Measurements from ENCODE around the gene NBR1. TPM values are rescaled to one million over a fixed set of nuclear protein-coding genes. Genes with fewer than 3 reads are reported as not detected.

NBR1 gene
- total and polyA plus RNA-seq, 2 of the 8 experiments (the other 6 are each of a cell fraction or from before 2014, with no cell fraction given), result 13.5 to 36.0 TPM

DNA sequence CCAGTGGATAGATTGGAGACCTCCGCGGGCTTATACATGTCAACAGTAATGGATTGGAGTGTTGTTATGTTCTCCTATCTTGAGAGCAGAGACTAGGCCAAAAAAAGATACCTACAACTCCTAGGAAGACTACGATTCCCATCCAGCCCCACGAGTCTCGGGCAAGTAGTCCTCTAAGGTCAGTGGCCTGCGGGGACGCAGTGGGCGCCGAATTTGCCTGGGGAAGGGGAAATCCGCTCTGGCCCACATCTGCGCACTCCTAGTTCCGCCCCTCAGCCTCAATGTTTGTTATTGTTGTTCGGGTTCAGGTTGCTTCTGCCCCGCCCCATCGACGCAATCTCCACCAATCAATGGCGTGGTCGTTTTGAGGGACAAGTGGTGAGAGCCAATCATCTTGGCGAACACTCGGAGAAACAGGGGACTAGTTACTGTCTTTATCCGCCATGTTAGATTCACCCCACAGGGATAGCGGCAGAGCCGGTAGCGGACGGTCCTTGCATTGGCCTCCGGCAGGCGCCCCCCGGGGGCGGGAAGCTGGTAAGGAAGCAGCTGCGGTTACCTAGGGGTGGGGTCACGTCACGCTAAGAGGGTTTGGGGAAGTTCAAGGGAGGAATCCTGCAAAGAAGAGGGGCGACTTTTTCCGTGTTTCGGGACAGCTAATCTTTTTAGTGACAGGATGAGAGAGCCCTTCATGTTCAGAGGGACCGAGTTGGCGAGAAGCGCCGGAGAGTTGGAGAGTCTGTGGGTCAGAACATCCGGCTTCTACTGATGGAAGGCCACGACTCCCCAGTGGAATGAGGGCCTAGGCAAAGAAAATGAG is at the start of gene NBR1 (continued):
- TF ChIP-seq HDAC6 (IDR thresholded peaks at IDR 0.05; ENCODE audit: low read depth, low read length) (no peak), NANOG (IDR thresholded peaks at IDR 0.05; ENCODE audit: insufficient read depth, low read depth, low read length, poor library complexity, severe bottlenecking) (peak; percentile 30), EGR1 (IDR thresholded peaks at IDR 0.05; ENCODE audit: borderline replicate concordance, low read depth, low read length) (no peak), CHD2 (IDR thresholded peaks at IDR 0.05; ENCODE audit: low read length) (peak; percentile 90), MAFK (IDR thresholded peaks at IDR 0.05; ENCODE audit: low read depth, low read length) (no peak), TEAD4 (IDR thresholded peaks at IDR 0.05; ENCODE audit: low read depth, low read length) (no peak), BACH1 (IDR thresholded peaks at IDR 0.05; ENCODE audit: low read length) (peak; percentile 50; the same call in 1 of the 2 replicates), SP4 (IDR thresholded peaks at IDR 0.05; ENCODE audit: low read length) (peak; percentile 82), KDM1A (IDR thresholded peaks at IDR 0.05; ENCODE audit: borderline replicate concordance, low read length) (no peak), EP300 (IDR thresholded peaks at IDR 0.05; ENCODE audit: borderline replicate concordance in 1 of 2, low read depth in 2 of 2, low read length in 2 of 2) (0 out of 3 replicates have a peak, but pooled peaks of 1 of the 2 experiments have one; percentile 30), KDM4A (IDR thresholded peaks at IDR 0.05; ENCODE audit: low read depth, low read length, severe bottlenecking) (peak; percentile 30), SP1 (IDR thresholded peaks at IDR 0.05; ENCODE audit: low read depth, low read length) (peak; percentile 97), RNF2 (IDR thresholded peaks at IDR 0.05; ENCODE audit: borderline replicate concordance, low read depth, low read length, missing control alignments, poor library complexity, severe bottlenecking) (no peak), CBX5 (IDR thresholded peaks at IDR 0.05; ENCODE audit: low read depth, low read length) (no peak), RFX5 (IDR thresholded peaks at IDR 0.05; ENCODE audit: borderline replicate concordance, low read depth, low read length) (no peak), SRF (IDR thresholded peaks at IDR 0.05; ENCODE audit: low read depth, low read length) (no peak), SIN3A (conservative IDR thresholded peaks at IDR 0.05 in 1 of 2, IDR thresholded peaks at IDR 0.05 in 1 of 2; ENCODE audit: low read depth in 1 of 2, low read length in 2 of 2) (peak; percentile 38 to 74; a peak in 2 of 4 replicates)
- TF ChIP-seq, protein P1, sequence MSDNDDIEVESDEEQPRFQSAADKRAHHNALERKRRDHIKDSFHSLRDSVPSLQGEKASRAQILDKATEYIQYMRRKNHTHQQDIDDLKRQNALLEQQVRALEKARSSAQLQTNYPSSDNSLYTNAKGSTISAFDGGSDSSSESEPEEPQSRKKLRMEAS (IDR thresholded peaks at IDR 0.05), result no peak
- TF ChIP-seq, protein P2, sequence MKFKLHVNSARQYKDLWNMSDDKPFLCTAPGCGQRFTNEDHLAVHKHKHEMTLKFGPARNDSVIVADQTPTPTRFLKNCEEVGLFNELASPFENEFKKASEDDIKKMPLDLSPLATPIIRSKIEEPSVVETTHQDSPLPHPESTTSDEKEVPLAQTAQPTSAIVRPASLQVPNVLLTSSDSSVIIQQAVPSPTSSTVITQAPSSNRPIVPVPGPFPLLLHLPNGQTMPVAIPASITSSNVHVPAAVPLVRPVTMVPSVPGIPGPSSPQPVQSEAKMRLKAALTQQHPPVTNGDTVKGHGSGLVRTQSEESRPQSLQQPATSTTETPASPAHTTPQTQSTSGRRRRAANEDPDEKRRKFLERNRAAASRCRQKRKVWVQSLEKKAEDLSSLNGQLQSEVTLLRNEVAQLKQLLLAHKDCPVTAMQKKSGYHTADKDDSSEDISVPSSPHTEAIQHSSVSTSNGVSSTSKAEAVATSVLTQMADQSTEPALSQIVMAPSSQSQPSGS (IDR thresholded peaks at IDR 0.05; ENCODE audit: low read length), result 0 out of 2 replicates have a peak, but pooled peaks have one; percentile 64
- TF ChIP-seq, protein P3, sequence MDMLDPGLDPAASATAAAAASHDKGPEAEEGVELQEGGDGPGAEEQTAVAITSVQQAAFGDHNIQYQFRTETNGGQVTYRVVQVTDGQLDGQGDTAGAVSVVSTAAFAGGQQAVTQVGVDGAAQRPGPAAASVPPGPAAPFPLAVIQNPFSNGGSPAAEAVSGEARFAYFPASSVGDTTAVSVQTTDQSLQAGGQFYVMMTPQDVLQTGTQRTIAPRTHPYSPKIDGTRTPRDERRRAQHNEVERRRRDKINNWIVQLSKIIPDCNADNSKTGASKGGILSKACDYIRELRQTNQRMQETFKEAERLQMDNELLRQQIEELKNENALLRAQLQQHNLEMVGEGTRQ (IDR thresholded peaks at IDR 0.05; ENCODE audit: low read length), result no peak
